IPS-18c (cell line): Measurements from ENCODE around the gene LAMB1.
"Not testable (repeated sequence)": the region's sequence is repeated elsewhere in the genome, so short reads cannot be mapped to it uniquely, and the experiment has no call there.

Experiments
- H3K4me3 ChIP-seq: 2 replicates; pipeline ENCODE4 v1.7.0; 2013; ENCODE audit warnings: low read depth, mild to moderate bottlenecking, low read length, moderate library complexity; ENCODE audit not compliant: insufficient read depth
- H3K9me3 ChIP-seq: one replicate; pipeline ENCODE4 v1.6.1; 2013; ENCODE audit warnings: mild to moderate bottlenecking, low read length, moderate library complexity; ENCODE audit not compliant: control insufficient read depth, insufficient read depth

LAMB1 gene

GRCh38 chr7:108002726-108003598, at the start of gene LAMB1:
LAMB1 (minus strand) TSS chr7:108003161; CDS start chr7:108002885, 276 bp downstream.
- peaks cover 2% of the 10 kb centered on the region for H3K9me3 ChIP-seq
- H3K4me3 ChIP-seq, result peak within 1 kb of the TSS; percentile 81

GRCh38 chr7:108051454-108051853, 48.5 kb upstream of the LAMB1 start:
- Histone ChIP-seq H3K4me3 (no peak overlapping the region), H3K9me3 (no peaks in the 10 kb centered on the region)

- Histone ChIP-seq H3K4me3 (no peak overlapping the region), H3K9me3 (no peaks in the 10 kb centered on the region)
These were observed 47.0 kb upstream of the LAMB1 start for GRCh38 chr7:108049962-108050361.

GRCh38 chr7:108048422-108048821, 45.5 kb upstream of the LAMB1 start:
- H3K9me3 ChIP-seq, result no peaks in the 10 kb centered on the region
- no peak overlapping the region for H3K4me3 ChIP-seq

GRCh38 chr7:108046952-108047506, 44.1 kb upstream of the LAMB1 start:
- H3K9me3 ChIP-seq, result no peaks in the 10 kb centered on the region
- H3K4me3 ChIP-seq, result no peak overlapping the region

- H3K9me3 ChIP-seq, result no peaks in the 10 kb centered on the region
- H3K4me3 ChIP-seq, result no peak overlapping the region
These were observed 42.7 kb upstream of the LAMB1 start for GRCh38 chr7:108045669-108046068.

GRCh38 chr7:108045154-108045553, 42.2 kb upstream of the LAMB1 start:
- no peak overlapping the region for H3K4me3 ChIP-seq
- no peaks in the 10 kb centered on the region for H3K9me3 ChIP-seq

DNA sequence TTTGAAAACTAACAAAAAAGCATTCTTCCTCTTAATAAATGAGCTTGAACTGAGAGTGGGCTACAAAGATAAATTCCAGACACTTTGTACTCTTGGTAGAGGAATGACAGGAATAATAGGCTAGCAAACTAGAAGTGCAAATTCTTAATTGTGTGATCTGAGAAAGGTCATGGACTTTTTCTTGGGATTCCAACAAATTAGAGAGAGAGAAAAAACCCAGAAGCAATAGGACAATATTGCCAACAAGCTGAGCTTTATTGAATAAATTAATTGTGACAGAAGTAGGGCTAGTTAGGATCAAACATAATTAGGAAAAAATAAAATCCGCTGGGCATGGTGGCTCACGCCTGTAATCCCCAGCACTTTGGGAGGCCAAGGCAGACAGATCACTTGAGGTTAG, 41.4 kb upstream of the LAMB1 start:
- H3K4me3 ChIP-seq, result no peak overlapping the region
- H3K9me3 ChIP-seq, result no peaks in the 10 kb centered on the region

- H3K9me3 ChIP-seq, result no peaks in the 10 kb centered on the region
- H3K4me3 ChIP-seq, result no peak overlapping the region
These were observed 36.0 kb upstream of the LAMB1 start for GRCh38 chr7:108038986-108039385.

DNA sequence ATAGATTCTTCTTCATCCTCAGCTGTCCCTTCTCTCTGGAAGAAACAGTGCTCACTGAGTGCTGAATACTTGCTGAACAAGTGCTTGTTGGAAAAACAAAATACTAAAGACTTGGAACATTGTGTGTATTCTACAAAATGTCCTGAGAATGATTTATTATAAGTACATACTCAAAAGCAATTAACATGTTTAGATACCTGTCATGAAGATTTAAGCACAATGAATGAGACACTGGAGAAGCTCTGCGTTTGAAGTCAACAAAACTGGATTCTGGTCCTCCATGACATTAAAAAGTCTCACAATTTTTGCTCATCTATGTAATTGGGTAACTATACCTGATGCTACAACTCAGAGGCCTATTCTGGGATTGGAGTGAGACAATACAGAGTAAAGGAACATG, 34.8 kb upstream of the LAMB1 start:
- no peaks in the 10 kb centered on the region for H3K9me3 ChIP-seq
- no peak overlapping the region for H3K4me3 ChIP-seq

GRCh38 chr7:108037140-108037539, 34.2 kb upstream of the LAMB1 start:
- H3K9me3 ChIP-seq, result no peaks in the 10 kb centered on the region
- H3K4me3 ChIP-seq, result no peak overlapping the region

DNA sequence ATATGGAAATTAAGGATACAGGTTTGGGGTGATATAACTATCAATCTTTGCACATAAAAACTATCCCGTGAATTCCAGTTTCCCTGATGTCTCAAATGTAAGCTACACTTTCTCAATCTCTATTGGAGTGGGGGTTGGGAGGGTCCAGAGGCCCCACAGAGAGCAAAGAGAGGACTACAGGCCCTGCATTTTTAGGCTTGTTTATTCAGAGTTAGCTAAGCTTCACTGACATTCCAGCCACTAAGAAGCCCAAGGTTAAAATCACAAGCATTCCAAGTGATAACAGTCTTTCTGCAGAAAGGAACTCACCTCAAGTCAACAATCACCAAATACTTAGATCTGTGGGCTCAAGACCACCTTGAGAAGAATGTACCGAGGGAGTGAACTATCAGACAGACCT, 31.6 kb upstream of the LAMB1 start:
- H3K9me3 ChIP-seq, result no peaks in the 10 kb centered on the region
- H3K4me3 ChIP-seq, result no peak overlapping the region

DNA sequence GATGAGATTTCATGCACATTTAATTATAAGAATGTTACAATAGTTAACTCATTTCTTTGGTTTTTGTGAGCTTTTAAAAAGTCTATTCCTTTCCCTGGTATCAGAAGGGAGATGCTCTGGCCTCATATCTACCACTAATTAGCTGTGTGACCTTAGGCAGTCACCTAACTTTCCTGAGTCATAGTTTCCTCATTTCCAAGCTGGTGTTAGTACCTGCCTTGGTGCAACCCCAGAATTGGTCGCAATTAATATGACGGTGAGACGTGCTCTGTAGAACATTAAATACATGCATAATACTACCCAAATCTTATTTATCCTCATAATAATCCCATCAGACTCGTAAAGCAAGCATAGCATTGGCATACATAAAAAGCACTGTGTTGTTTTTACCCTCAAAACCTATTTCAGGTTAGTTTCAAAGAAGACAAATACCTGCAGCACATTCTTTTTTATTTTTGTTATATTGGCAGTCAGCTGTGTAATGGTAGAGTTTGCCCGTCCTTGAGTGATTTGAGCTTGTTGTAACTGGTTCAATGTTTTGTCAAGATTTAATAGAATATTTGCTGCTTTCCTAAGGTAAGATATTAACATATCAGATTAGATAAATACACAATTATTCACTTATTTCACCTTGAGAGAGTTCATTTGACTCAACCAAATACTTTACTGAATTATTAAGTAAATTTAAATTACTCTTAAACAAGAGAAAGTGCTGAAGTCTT, 31.0 kb upstream of the LAMB1 start:
- H3K4me3 ChIP-seq, result no peak overlapping the region
- H3K9me3 ChIP-seq, result no peaks in the 10 kb centered on the region

DNA sequence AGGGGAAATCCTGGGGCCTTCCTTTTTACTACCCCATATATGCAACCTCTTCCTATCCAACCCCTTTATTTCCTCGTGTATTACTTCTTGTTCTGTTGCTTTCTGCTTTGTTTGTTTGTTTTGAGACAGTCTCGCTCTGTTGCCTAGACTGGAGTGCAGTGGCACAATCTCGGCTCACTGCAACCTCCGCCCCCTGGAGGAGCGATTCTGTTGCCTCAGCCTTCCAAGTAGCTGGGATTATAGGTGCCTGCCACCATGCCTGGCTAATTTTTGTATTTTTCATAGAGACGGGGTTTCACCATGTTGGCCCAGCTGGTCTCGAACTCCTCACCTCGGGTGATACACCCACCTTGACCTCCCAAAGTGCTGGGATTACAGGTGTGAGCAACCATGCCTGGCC, 30.3 kb upstream of the LAMB1 start:
- H3K4me3 ChIP-seq, H3K9me3 ChIP-seq: not testable (repeated sequence)

GRCh38 chr7:108030516-108030915, 27.6 kb upstream of the LAMB1 start:
- H3K4me3 ChIP-seq, result no peak overlapping the region
- H3K9me3 ChIP-seq, result no peaks in the 10 kb centered on the region

GRCh38 chr7:108029034-108029433, 26.1 kb upstream of the LAMB1 start:
- Histone ChIP-seq H3K9me3 (no peaks in the 10 kb centered on the region), H3K4me3 (no peak overlapping the region)

DNA sequence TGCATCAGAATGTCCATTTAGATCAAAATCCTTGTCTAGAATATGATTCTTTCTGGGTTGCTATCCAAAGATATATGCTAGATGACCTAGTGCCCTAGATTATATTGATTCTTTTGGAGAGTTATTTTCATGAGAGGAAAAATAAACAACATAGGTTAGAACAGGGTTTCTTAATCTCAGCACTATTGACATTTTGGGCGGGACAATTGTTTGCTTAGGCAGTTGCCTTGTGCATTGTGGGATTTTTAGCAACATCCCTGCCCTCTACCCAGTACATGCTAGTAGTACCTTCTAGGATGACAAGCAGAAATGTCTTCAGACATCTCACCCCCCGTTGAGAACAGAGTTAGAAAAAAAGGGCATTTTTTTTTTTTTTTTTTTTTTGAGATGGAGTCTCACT, 25.1 kb upstream of the LAMB1 start:
- no peak overlapping the region for H3K4me3 ChIP-seq
- no peaks in the 10 kb centered on the region for H3K9me3 ChIP-seq

DNA sequence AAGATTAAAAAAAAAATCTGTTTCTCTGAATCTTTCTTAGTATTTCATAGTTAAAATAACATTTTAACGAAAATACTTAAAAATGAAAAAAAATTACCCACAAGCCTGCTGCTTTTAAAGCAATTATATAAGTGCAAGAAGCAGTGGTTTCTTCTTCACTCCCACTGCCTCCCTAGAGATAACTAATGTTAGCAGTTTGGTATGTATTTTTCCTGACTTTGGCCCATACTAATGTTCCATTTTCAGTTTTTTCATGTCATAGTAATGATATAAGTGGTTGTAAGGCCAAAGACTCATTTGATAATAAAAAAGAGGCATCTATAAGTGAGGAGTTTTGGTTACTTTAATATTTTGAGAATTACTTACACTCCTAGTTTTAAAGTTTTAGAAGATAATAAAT, 24.3 kb upstream of the LAMB1 start:
- no peaks in the 10 kb centered on the region for H3K9me3 ChIP-seq
- H3K4me3 ChIP-seq, result no peak overlapping the region
